MM.1S (cell line): ENCODE measurements around the gene TLR9.

Source experiments
- CTCF ChIP-seq: fragments of 300-600 bp; sonication (generic); IDR thresholded peaks from 2 replicates; pipeline ENCODE4 v1.5.1; 2016; ENCODE audit warnings: antibody characterized with exemption, low read length, mixed read lengths
- EZH2 ChIP-seq: fragments of 300-600 bp; sonication (generic); optimal IDR thresholded peaks from 2 replicates; pipeline ENCODE3; 2017; ENCODE audit warnings: low read depth, mild to moderate bottlenecking, antibody characterized with exemption, low read length, mixed read lengths

DNA sequence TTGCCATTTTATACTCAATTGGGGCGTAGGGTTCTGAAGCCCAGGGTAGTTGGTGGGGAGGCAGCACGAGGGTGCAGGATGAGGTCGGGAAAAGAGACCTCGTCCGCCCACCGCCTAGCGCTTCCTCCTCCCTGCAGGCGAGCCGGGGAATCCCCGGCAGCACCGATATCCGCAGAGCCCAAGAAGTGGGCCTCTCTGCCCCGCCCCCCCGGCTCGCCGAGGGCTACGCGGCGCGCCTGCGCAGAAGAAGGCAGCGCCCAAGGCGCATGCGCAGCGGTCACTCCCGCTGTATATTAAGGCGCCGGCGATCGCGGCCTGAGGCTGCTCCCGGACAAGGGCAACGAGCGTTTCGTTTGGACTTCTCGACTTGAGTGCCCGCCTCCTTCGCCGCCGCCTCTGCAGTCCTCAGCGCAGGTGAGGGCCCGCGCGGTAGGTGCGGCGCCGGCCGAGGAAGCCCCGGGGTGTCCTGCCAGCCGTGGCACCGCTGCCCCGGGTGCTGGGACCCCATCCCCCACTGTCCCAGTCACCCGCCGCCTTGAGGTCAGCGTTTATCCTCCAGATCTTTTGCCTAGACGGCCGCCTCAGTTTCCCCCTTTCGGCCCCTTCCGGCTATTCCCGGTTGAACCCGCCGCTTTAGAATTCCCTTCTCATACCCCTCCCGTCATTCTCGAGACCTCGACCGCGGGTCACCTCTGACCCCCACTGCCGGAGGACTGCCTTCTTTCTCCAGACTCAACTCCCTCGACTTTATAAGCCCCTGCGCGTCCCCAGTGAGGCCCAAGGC is 27.4 kb downstream of the TLR9 start, which contains the start of gene ALAS1:
- TF ChIP-seq CTCF (no peak), EZH2 (no peak)
